HG03060 (cell line): ENCODE results near the gene ZNF770.

Experiments
- ATAC-seq: cut with Tn5 transposase; IDR thresholded peaks from one replicate; pipeline ENCODE4 v1.9.1; 2021; ENCODE audit warnings: low read depth, moderate number of reproducible peaks; ENCODE audit not compliant: unreplicated experiment

Gene ZNF770

GRCh38 chr15:34988027-34988902 is at the start of gene ZNF770:
Gene ZNF770, minus strand, starts transcription at chr15:34988287. Its CDS starts 4,853 bp downstream, at chr15:34983434.
- peak; percentile 62 for ATAC-seq

GRCh38 chr15:35028235-35028984 is 40.3 kb upstream of the ZNF770 start:
- no peak for ATAC-seq

- ATAC-seq: no peak
Observed at GRCh38 chr15:35023804-35024203, 35.7 kb upstream of the ZNF770 start.

GRCh38 chr15:35020974-35021373 is 32.9 kb upstream of the ZNF770 start:
- no peak for ATAC-seq

- ATAC-seq: no peak
Observed at GRCh38 chr15:35019404-35020327, 31.6 kb upstream of the ZNF770 start.

GRCh38 chr15:35014241-35014640 is 26.2 kb upstream of the ZNF770 start:
- no peak for ATAC-seq

GRCh38 chr15:35013370-35013769 is 25.3 kb upstream of the ZNF770 start:
- no peak for ATAC-seq

- no peak for ATAC-seq
Observed at GRCh38 chr15:35007397-35007796, 19.3 kb upstream of the ZNF770 start.

GRCh38 chr15:35005933-35006332 is 17.8 kb upstream of the ZNF770 start:
- no peak for ATAC-seq

GRCh38 chr15:35003928-35004327 is 15.8 kb upstream of the ZNF770 start:
- no peak for ATAC-seq

- no peak for ATAC-seq
Observed at GRCh38 chr15:35000511-35000910, 12.4 kb upstream of the ZNF770 start.

GRCh38 chr15:34999906-35000305 is 11.8 kb upstream of the ZNF770 start:
- no peak for ATAC-seq

GRCh38 chr15:34994925-34995324 is 6.8 kb upstream of the ZNF770 start:
- ATAC-seq: no peak

GRCh38 chr15:34993877-34994276 is 5.8 kb upstream of the ZNF770 start:
- ATAC-seq: peak; percentile 89

- no peak for ATAC-seq
Observed at GRCh38 chr15:34993412-34993811, 5.3 kb upstream of the ZNF770 start.

- no peak for ATAC-seq
Observed at GRCh38 chr15:34987609-34988026, 469 bp downstream of the ZNF770 start.

GRCh38 chr15:34986771-34987480 is 1.2 kb downstream of the ZNF770 start:
- ATAC-seq: no peak

- no peak for ATAC-seq
Observed at GRCh38 chr15:34986326-34986725, 1.8 kb downstream of the ZNF770 start.

- ATAC-seq: no peak
Observed at GRCh38 chr15:34984889-34985630, 3.0 kb downstream of the ZNF770 start.
